NCI-H446 treated with DMSO at 0.1 percent for 48 hours (cell line): Measurements from ENCODE around the gene DCAF6.

Experiments
- DNase-seq: peaks from one replicate; lab custom pipeline; 2025; lab: John Stamatoyannopoulos, UW

The DCAF6 gene

GRCh38 chr1:168086438-168086837, 150.0 kb downstream of the DCAF6 start:
- no peak for DNase-seq

DNA sequence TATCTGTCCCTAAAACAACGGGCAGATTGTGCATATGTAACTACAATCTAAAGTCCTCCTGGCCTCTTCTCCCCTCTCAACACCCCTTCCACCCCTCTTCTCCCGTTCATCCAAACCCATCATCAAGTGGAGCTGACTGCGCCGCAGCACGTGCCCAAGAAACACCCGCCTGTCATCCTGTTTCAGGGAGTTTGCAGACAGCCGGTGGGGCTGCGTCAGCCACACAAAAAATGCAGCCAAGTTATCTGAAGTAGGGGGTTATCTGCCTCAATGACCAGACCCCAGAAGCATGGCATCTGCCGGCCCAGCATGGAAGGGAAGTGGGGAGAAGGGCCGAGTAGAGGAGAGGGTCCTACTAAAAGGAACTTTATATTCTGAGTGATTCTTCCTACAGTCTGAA, 151.2 kb downstream of the DCAF6 start:
- DNase-seq: no peak

- DNase-seq: no peak
These were observed 152.2 kb downstream of the DCAF6 start for GRCh38 chr1:168088511-168089325.

DNA sequence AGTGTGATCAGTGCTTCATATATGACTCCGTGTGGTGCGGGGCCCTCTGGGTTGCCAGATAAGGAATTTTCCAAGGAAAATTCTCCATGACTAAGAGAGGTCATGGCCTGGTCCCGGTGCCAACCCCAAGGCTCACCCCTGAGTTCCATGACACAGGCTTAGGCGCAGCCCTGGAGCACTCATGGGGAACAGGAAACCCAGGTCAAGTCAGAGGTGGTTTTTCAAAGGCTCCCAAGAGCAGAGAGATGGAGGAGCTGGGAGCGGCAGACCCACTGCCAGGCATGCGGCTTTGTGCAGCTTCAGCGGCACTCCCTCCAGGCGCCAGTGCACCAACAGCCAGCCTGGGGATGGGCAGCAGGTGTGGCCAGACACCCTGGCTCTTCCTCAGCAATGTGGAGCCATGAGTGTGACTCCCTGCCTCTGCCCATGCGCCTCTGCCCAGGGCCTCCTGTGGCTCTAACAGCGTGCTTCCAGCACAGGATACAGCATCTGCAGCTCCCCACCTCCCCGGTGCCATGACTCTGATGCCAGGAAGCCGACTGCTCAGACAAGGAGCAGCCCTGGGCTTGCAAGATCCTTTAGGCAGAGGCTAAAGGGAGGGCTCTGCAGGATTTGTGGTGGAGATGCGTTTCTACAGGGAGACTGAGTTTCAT, 153.0 kb downstream of the DCAF6 start:
- no peak for DNase-seq

GRCh38 chr1:168089979-168090337, 153.5 kb downstream of the DCAF6 start:
- no peak for DNase-seq

DNA sequence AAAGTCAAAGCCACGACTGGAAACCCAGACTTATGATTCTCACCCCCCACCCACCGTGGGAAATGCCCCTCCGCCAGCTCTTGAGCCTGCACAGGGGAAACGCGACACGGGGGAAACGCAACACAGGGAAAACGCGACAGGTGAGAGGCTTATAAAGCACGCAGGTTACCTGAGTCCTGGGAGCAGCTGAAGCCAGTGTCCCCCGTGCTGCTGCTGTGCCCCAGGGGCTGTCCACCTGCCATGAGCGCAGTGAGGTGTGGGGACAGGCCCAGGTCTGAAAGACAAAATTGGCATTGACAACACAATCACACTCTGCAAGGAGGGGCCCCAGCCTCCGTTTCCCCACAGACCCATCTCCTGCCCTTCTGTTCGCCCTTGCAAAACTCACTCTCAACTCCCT, 153.9 kb downstream of the DCAF6 start:
- DNase-seq: no peak

- no peak for DNase-seq
These were observed 154.6 kb downstream of the DCAF6 start for GRCh38 chr1:168091063-168091462.

DNA sequence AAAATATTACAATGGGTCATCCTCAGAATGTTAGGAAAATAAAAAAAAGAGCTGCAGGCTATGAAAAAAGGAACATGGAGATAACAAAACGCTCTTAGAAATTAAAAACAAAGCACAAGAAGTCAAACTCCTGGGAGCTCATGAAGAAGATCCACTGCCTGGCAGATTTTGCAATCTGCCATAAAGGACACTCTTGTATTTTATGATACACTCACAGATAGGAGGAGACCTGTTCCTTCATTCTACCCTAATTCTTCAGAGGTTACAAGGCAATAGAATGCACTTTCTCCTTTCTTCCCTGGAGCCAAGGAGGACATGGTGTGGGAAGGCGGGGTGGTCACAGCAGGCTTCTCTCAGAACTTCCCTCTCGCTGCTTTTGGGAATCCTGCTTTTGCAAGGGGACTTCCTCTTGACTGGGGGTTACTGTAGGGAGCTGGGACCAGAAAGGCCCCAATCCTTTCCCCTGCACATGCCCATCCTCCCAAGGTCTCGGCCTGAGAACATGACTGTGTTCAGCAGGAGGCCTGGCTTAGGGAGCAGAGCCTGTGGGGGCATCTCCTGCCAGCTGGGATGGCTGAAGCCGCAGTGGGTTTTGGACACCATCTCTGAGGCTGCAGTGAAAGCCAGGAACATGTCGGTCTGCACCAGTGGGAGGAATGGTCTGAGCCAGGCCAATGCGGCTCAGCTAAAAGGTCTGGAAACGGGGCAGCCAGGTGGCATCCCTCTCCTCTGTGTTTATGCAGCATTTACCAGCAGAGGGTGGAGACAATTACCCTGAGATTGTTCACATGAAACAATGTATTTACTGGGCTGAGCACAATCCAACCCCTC, 155.5 kb downstream of the DCAF6 start:
- DNase-seq: no peak

DNA sequence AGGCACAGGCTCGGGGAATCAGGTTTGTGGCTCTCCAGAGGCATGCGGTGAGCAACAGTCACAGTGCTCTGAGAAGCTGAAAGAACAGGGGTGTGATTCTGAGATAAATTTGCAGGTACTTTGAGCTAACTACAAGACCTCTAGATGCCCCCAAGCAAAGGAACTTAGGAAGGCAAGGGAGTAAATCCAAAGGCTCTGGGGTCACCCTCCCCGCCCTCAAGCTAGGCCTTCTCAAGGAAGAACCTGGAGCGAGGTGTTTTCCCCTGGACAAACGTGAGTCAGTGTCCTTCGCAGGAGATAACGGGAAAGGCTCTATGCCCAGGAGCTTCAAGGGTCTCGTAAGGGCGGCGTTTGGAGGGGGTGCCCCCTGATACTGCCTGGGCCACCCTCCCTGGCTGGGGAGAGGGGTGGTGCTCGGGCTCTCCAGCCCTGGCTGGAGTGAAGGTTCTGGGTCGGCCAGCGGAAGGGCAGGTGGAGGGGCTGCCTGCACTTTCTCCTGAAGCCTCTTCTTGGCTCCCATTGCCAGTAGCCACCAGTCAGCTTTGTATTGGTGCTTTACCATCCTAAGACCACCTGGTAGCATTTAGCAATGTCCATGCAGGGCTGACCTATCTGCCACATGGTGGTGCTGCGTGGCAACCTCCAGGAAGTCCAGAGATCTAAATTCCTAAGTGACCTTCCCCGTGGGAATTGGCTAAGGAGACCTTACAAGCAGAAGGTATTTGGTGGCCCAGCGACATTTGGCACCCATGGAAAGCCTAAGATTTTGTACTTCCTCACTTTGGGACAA, 156.3 kb downstream of the DCAF6 start:
- no peak for DNase-seq

DNA sequence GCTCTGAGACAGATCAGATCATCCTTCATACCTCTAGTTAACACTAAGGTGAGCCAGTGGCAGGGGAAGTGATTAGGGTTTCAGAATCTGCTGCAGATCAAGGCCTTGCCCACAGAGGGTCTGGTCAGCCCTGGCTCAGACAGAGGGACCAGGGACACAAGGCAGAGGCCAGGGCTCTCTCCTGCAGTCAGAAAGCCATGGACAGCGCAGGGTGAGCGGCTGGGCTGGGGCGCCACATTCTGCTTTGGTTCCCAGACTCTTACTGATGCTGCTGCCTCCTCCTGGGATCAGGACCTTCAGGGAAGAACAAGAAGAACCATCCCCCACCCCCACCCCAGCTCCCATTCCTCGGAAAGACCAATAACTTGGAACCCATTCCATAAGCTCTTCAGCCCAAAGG, 157.1 kb downstream of the DCAF6 start:
- no peak for DNase-seq

DNA sequence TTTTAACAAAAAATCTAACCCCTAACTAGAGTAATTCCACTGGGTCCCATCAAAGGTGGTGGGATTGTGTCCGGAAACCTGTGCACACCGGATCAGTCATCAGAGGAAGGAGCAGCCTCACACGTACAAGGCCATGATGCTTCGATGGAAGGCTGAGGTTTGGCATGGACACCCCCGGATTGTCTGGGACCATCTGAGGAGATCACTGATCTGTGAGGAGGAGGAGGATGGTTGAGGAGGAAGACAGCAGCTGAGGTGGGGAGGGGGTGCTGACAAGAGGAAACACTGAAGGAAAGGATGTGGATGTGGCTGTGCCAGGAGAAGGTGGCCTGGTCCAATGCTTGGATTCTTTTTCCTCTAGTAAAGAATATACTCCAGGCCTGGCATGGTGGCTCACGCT, 159.0 kb downstream of the DCAF6 start:
- DNase-seq: no peak

DNA sequence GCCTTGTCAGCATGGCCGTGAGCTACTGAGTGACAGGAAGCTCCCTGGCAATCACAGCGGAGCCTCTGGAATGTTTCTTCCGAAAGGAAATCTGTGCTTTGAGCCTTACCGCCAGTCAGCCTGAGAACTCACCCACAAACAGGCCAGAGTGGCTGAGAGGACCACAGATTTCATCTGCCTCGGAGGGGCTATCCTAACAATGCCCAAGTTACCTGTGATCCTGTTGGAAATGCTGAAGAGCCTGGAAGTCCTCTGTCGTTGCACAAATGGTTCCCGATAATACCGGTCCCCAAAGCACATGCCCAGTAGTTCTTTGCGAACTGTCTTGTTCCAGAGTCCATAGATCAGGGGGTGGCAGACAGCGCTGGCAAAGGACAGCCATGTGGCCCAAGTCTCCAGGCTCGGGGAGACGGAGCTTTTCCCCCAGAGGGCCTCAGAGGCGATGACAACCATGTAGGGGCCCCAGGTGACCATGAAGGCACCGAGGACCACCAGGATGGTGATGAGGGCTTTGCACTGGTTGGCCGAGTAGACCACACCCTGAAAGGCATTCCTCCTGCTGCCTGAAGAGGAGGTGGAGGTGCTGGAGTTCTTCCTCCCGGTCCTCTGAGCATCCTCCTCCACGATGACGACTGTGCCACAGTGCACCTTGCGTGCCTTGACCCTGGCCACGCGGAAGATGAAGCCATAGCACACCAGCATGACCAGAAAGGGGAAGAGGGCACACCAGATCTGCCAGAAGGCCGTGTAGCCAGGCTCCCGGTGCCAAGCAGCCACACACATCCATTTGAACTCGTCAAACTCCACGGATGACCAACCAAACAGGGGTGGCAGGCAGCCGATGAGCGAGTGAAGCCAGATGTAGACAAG, 160.0 kb downstream of the DCAF6 start:
- no peak for DNase-seq

- no peak for DNase-seq
These were observed 161.5 kb downstream of the DCAF6 start for GRCh38 chr1:168097921-168098528.

GRCh38 chr1:168098534-168099320, 162.2 kb downstream of the DCAF6 start:
- no peak for DNase-seq

DNA sequence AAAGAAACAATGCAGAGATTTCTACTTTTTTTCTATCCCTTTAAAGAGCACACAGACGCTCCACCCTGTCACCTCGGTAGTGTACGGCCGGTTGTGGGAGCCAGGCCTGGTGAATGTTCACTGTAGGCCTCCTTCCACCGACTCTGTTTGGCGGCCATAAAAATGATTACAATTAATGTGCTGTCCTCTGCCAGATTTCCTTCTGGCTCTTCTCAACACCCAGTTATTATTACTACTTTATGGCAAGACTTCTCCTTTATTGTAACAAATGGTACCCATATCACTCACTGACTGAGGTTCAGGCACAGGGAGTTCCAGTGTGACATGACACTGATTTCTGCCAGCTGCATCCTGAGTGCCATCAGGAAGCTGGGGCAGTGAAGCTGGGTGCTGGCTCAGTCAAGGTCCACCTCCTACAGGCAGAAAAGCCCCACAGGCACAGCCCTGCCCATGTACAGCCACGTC, 162.9 kb downstream of the DCAF6 start:
- no peak for DNase-seq

- DNase-seq: no peak
These were observed 164.0 kb downstream of the DCAF6 start for GRCh38 chr1:168100315-168101002.

GRCh38 chr1:168101336-168101735, 164.9 kb downstream of the DCAF6 start:
- DNase-seq: no peak

GRCh38 chr1:168102487-168102886, 166.0 kb downstream of the DCAF6 start:
- DNase-seq: no peak

DNA sequence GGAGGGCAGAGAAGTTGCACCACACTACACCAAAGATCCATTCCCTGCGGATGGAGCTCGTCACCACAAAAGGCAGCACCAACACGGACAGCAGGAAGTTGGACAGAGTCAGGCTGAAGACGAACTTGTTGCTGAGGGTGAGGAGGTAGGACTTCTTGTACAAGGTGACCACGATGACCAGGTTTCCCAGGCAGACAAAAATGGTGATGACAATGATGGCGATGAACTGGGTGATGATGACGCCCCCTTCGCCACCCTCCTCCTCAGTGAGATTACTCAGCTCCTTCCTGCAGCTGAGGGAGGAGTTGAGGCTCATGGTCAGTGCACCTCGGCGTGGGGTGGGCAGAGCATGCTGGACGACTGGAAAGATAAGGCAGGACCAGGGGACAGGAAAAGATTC, 168.1 kb downstream of the DCAF6 start:
- DNase-seq: no peak
